Keratinocyte (primary cell): ENCODE results near the gene COX8C.

Experiments
- CTCF ChIP-seq, 3 experiments: IDR thresholded peaks in 1 of 3; conservative IDR thresholded peaks in 1 of 3; optimal IDR thresholded peaks in 1 of 3; 2 replicates in 2 of 3; 3 replicates in 1 of 3; pipeline versions ENCODE3 to v1.5.1; 2011; ENCODE audit warnings: low read length in 3 of 3, mild to moderate bottlenecking in 3 of 3, moderate library complexity in 2 of 3, control low read depth in 1 of 3, inconsistent platforms in 1 of 3; ENCODE audit not compliant: insufficient read depth in 2 of 3; ENCODE audit errors: extremely low read depth in 1 of 3
- EZH2 ChIP-seq: IDR thresholded peaks from one replicate; pipeline ENCODE4 v1.6.1; 2012; ENCODE audit warnings: inconsistent platforms, mild to moderate bottlenecking, low read length, moderate library complexity

- TF ChIP-seq CTCF (optimal IDR thresholded peaks at IDR 0.05 in 1 of 3, IDR thresholded peaks at IDR 0.05 in 1 of 3, conservative IDR thresholded peaks at IDR 0.05 in 1 of 3; ENCODE audit: extremely low read depth in 1 of 3, insufficient read depth in 2 of 3, low read length in 3 of 3) (no peak), EZH2 (no peak)
Measured at GRCh38 chr14:93368996-93369712, 22.2 kb downstream of the COX8C start.
